ENCODE data around the gene KDF1. TPM values are rescaled to one million over a fixed set of nuclear protein-coding genes. Genes with fewer than 3 reads are reported as not detected.

The KDF1 gene
- total RNA-seq, 1 donor from 2014 or later, result 10.3 TPM

DNA sequence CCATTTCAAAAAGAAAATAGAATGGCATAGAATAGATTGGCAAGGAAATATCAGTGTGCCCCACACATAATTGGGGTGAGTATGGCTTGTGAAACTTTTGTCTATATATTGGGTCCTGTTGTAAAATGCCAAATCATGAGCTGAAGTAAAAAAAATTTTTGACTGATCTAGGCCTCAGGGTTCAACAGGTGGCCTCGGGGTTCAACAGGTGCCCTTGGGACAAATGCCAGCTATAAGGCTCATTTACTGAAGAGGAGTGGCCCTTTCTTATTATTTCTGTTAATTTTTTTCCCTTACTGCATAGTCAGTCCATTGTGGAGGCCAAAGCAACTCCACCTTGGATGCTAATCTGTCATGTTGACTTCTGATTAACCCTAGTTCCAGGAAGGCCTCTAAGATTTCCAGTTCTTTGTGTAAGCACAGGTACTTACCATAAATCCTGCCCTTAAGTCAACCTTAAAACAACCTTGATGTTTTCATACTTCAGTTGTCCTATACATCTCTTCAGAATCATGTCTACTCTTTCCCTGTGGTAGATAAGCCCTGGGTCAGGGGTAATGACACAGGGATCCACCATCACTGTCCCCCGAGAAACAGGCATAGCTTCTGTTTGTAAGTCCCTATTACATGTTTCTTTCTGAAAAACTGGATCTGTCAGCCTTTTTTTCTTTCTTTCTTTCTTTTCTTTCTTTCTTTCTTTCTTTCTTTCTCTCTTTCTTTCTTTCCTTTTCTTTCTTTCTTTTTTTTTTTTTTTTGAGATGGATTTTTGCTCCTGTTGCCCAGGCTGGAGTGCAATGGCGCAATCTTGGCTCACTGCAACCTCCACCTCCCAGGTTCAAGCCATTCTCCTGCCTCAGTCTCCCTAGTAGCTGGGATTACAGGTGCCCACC is 16.6 kb upstream of the KDF1 start:
- DNase-seq (ENCODE audit: low read depth), result no peak
- Histone ChIP-seq H3K4me3 (ENCODE audit: low read depth, low read length) (no peak overlapping the region), H3K36me3 (ENCODE audit: control insufficient read depth, insufficient read depth, low read length) (no peaks in the 10 kb centered on the region), H3K27me3 (ENCODE audit: control insufficient read depth, insufficient read depth, low read length) (no peaks in the 10 kb centered on the region)
- TF ChIP-seq, protein P1, sequence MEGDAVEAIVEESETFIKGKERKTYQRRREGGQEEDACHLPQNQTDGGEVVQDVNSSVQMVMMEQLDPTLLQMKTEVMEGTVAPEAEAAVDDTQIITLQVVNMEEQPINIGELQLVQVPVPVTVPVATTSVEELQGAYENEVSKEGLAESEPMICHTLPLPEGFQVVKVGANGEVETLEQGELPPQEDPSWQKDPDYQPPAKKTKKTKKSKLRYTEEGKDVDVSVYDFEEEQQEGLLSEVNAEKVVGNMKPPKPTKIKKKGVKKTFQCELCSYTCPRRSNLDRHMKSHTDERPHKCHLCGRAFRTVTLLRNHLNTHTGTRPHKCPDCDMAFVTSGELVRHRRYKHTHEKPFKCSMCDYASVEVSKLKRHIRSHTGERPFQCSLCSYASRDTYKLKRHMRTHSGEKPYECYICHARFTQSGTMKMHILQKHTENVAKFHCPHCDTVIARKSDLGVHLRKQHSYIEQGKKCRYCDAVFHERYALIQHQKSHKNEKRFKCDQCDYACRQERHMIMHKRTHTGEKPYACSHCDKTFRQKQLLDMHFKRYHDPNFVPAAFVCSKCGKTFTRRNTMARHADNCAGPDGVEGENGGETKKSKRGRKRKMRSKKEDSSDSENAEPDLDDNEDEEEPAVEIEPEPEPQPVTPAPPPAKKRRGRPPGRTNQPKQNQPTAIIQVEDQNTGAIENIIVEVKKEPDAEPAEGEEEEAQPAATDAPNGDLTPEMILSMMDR (IDR thresholded peaks at IDR 0.05; ENCODE audit: insufficient read depth, low read length, poor library complexity, severe bottlenecking), result no peak

DNA sequence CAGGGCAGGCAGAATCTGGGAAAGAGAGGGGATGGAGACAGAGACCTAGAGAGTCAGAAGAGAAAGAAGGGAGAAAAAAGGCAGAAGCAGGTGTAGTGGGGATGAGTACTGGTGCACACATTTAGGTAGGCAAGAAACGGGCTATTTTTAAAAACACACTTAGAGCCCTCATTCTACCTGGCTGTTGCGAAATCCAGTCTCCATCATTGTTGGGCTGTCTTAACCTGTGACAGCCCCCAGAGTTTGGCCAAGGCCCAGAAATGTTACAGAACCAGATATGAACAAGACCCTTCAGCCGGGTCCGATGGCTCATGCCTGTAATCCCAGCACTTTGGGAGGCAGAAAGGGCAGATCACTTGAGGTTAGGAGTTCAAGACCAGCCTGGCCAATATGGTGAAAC is 12.6 kb upstream of the KDF1 start:
- no peak overlapping the region for H3K4me3 ChIP-seq (ENCODE audit: low read depth, low read length)
- TF ChIP-seq, protein P1 (IDR thresholded peaks at IDR 0.05; ENCODE audit: insufficient read depth, low read length, poor library complexity, severe bottlenecking), result no peak
- no peak for DNase-seq (ENCODE audit: low read depth)
- H3K27me3 ChIP-seq (ENCODE audit: control insufficient read depth, insufficient read depth, low read length), result no peaks in the 10 kb centered on the region
- no peaks in the 10 kb centered on the region for H3K36me3 ChIP-seq (ENCODE audit: control insufficient read depth, insufficient read depth, low read length)

DNA sequence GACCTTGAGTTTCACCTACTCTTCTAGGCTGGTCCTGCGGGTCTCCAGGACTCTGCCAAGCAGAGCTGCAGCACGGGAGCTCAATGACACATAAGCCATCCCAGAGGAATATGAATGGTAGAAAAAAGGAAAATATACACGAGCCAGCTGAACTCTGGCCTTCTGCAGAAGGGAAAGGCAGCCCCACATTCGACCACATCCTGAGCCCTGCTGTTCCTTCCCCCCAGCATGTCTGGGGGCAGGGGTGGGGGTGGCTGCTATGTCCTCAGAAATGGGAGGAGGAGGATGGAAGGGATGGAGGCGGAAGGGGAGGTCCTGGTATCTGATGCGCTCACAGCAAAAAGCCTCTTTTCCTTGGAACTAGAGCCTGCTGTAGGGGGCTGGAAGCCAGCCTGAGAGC is 12.1 kb upstream of the KDF1 start:
- no peaks in the 10 kb centered on the region for H3K36me3 ChIP-seq (ENCODE audit: control insufficient read depth, insufficient read depth, low read length)
- H3K27me3 ChIP-seq (ENCODE audit: control insufficient read depth, insufficient read depth, low read length), result no peaks in the 10 kb centered on the region
- H3K4me3 ChIP-seq (ENCODE audit: low read depth, low read length), result no peak overlapping the region
- TF ChIP-seq, protein P1 (IDR thresholded peaks at IDR 0.05; ENCODE audit: insufficient read depth, low read length, poor library complexity, severe bottlenecking), result no peak
- no peak for DNase-seq (ENCODE audit: low read depth)

DNA sequence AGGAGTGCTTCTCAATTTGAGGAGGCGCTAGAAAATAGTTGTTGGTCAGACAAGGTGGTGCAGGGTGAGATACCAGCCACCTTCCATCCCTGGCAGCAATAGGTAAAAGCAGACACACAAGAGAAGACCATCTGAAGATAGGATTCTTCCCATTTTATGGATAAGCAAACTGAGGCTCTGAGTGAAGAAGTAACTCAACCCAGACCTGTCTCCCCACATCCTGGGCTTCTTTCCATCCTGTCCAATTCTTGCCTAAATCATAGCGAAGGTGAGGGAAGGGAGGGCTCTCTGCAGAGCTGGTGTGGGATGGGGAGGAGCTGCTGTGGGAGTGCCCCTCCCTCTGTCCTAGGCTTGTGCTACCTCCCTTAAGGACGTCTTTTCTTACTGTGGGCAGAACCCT is 11.3 kb upstream of the KDF1 start:
- no peaks in the 10 kb centered on the region for H3K36me3 ChIP-seq (ENCODE audit: control insufficient read depth, insufficient read depth, low read length)
- no peak for DNase-seq (ENCODE audit: low read depth)
- no peaks in the 10 kb centered on the region for H3K27me3 ChIP-seq (ENCODE audit: control insufficient read depth, insufficient read depth, low read length)
- H3K4me3 ChIP-seq (ENCODE audit: low read depth, low read length), result no peak overlapping the region
- TF ChIP-seq, protein P1 (IDR thresholded peaks at IDR 0.05; ENCODE audit: insufficient read depth, low read length, poor library complexity, severe bottlenecking), result no peak

DNA sequence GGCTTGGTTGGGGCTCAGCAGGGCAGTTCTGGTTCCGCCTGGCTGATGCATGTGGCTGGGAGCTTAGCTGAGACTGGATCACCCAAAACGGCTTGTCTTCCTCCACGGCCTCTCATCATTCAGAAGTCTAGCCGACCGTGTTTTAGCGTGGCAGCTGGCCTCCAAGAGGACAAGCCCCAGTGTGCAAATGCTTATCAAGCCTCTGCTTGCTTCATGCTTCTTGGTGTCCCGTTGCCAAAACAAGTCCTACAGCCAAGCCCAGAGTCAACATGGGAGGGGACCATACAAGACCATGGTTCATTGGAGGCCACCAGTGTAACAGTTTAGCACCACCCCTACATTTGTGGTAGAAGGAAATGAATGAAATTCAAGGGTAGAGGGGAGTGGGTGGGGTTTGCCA is 10.5 kb upstream of the KDF1 start:
- DNase-seq (ENCODE audit: low read depth), result no peak

More for the DNA sequence above, 10.5 kb upstream of the KDF1 start:
- TF ChIP-seq, protein P1 (IDR thresholded peaks at IDR 0.05; ENCODE audit: insufficient read depth, low read length, poor library complexity, severe bottlenecking), result no peak
- no peak overlapping the region for H3K4me3 ChIP-seq (ENCODE audit: low read depth, low read length)
- H3K27me3 ChIP-seq (ENCODE audit: control insufficient read depth, insufficient read depth, low read length), result no peaks in the 10 kb centered on the region
- H3K36me3 ChIP-seq (ENCODE audit: control insufficient read depth, insufficient read depth, low read length), result no peaks in the 10 kb centered on the region

Data from kidney epithelial cell (primary cell).